ENCODE data around the gene LATS2.

Gene LATS2

DNA sequence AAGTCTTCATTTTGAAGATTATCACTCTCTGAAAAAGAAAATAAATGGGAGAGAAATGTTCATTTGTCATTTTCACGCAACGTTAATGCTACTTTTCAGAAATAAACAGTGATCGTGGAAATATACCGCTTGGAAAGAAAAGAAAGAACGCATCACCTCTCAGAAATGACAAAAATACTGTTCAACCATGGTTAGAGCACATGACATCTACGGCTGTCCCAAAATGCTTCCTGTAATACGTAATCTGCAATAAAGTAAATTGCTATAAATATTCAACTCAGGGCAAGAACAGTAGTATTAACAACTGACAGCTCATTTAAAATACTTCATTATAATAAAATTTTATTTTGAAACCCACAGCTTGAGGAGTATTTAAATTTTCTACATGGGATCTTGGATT, 15.2 kb downstream of the LATS2 start:
- DNase-seq = no peak

- DNase-seq = no peak
Measured at GRCh38 chr13:21045100-21045499, 16.3 kb downstream of the LATS2 start.

DNA sequence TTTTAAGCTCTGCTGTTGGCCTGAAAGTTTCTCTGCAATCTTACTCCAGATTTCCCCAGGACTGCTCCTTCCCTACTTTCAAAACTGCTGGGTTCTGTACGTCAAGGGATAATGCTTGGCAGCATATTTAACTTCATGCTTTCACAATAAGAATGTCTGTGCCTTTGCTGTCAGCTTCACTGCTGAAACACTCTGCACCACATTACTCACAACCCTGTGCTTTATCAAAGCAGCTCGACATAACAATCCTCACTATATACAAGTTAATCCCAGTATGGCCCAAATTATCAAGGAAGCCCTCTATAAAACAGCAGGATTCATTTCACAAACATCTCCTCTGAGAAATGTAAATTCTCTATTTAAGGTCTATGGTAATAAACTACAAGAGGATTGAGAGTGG, 17.5 kb downstream of the LATS2 start:
- DNase-seq = no peak

- no peak for DNase-seq
Measured at GRCh38 chr13:21040120-21040826, 21.1 kb downstream of the LATS2 start.

DNA sequence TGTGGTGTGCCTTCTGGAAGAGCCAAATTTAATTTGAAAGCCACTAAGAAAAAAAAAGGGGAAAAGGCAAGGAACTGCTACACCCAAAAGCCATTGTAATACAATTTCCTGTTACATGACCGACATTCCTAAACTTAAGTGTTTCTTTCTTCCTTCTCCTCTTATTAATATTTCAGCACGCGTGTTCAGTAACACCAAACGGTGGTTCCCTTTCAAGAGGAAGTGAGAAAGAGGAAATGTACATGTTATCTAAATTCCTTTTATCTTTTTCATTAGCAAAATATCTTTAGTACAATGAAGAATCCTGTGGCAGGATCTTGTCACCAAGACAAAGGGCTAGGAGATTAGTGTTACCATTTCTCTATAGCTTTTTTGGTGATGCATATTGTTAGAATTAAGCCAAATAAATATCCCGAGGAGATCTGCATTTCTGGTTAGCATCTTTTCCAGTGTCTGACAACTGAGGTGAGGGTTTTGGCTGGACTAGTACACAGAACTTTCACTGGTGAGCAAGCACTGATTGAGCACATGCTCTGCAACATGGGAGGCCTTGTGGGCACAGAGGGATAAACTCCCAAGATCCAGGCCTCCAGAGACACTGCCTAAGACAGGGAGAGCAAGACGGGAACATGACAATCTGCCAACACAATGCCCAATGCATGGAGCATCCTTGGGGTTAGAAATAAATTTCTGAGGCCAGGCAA, 22.1 kb downstream of the LATS2 start:
- no peak for DNase-seq

DNA sequence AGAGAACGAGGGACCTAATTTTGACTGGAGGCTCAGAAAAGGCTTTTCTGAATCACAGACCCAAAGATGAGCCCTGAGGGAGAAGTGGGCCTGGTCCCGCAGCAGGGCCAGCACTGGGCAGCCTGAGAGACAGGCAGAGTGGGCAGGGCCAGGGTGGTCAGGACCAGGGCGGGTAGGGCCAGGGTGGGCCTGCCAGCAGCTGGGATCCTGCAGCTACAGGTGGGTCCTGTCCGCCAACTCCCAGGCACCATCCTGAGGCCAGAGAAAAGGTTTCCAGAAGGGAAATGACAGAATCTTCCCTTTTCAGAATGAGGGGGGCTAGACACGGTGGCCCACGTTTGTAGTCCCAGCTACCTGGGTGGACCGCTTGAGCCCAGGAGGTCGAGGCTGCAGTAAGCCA, 23.7 kb downstream of the LATS2 start:
- DNase-seq = no peak

DNA sequence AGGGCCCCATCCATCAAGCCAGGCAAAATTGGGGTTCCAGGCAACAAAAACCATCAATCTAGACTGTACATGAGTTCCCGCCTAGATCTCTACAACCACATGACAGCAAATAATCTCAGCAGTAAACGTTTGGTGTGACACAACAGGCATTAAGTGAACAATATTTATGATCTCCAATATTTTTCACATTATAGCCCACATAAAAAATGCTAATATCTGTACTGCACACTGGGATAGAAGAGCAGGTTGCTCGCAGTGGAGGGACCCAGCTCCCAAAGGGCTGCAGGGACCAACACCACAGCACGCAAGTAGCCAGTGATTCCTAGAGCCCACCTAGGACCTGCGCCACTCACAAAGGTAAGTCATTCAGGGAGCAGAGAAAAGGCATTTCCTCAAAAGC, 25.9 kb downstream of the LATS2 start:
- DNase-seq = no peak

- no peak for DNase-seq
Measured at GRCh38 chr13:21034603-21035191, 26.7 kb downstream of the LATS2 start.

DNA sequence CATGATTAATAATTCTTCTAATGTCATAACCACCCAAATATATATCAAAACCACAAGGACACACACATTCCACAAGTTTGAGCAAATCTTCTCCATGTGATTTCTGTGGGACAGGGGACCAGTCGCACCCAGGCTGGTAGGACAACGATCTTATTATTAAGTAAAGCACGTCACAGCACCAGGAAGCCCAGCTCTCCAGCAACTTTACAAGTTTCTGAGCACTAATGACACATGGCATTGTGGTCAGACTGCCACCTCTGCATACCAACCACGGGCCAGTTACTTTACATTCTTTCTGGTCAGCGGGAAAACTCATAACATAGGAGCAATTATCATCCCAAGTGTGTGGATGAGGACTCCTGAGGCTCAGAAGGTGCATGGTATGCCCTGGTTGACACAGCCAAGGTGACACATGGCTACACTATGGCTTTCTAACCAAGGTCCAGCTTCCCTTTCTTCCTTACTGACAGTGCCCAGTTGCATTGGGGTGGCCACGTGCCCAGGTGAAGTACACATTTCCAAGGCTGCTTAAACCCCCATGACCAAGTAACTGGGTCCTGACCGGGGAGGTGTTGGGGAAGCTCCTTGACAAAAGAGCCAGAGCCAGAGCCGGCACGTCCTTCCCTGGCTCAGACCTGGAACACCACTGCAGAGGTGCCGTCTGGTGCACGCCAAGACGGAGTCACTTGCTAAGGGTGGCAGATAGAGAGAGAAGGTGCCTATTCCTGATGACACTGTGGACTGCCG, 27.4 kb downstream of the LATS2 start:
- no peak for DNase-seq

DNA sequence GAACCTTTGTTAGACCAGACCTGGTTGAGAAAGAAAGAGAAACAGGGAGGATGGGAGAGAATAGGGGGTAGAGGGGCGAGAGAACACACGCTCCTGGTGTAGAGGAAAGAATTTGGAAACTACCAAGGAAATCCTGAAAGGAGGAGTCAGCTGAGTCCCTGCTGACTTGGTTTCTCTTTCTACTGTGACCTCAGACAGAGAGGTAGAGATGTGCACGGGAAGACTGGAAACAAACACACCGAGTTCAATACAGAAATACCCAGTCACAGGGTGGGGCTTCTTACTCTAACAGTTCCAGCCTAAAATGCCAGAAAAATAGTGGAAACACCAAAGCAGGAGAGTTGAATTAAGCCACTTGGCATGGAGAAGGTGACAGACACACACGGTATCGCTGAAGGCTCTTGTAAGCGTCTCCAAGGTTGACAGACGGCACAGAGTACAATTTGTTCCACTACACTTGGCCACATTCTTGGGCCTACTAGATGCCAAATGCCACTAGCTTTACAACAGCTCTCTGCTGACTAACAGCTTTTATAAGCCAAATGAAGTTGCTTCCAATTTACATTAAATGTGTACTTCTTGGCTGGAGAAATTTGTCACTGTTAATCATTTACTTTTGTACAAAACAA, 28.1 kb downstream of the LATS2 start:
- DNase-seq = no peak

- no peak for DNase-seq
Measured at GRCh38 chr13:21032656-21033055, 28.7 kb downstream of the LATS2 start.

- DNase-seq = no peak
Measured at GRCh38 chr13:21031594-21032275, 29.7 kb downstream of the LATS2 start.

DNA sequence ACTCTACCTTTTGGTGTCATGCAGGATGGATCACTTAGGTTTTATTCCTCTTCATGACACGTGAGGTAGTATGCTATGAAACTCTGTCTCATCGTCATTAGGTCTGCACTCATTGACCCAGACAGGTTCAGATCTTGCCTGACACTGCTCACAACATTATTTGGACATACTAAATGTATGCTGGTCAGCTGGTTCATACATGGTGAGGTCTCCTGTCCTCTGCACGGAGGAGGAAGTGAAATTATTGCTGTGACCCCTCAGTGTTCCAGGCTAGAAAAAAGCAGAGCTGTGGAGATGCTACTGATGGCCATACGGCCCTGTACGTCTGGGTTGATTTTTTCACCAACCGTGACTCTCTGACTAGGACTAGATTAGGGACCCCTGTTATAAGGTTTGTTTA, 35.8 kb downstream of the LATS2 start:
- no peak for DNase-seq

GRCh38 chr13:21022056-21022979, 39.1 kb downstream of the LATS2 start:
- no peak for DNase-seq

- DNase-seq = no peak
Measured at GRCh38 chr13:21020581-21020980, 40.8 kb downstream of the LATS2 start.

GRCh38 chr13:21020176-21020575, 41.2 kb downstream of the LATS2 start:
- DNase-seq = no peak

GRCh38 chr13:21018220-21018619, 43.2 kb downstream of the LATS2 start:
- no peak for DNase-seq

DNA sequence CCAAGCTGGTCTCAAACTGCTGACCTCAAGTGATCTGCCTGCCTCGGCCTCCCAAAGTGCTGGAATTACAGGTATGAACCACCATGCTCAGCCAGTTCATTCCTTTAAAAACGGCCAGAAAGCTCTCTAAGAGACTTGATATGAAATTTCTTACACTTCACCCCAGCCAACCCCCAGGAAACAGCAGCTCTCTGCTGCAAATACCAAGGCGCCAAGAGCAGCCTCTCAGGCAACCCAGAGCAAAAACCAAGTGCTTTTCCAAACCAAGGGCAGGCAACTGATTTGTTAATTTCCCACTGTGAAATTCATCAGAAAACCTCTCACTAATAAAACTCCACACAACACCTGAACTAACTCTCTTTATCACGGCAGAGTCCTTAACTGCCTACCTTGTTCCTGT, 44.9 kb downstream of the LATS2 start:
- no peak for DNase-seq

GRCh38 chr13:21015284-21015683, 46.1 kb downstream of the LATS2 start:
- no peak for DNase-seq

GRCh38 chr13:21014502-21015170, 46.8 kb downstream of the LATS2 start:
- no peak for DNase-seq

- no peak for DNase-seq
Measured at GRCh38 chr13:21014139-21014501, 47.3 kb downstream of the LATS2 start.
